Testis (tissue), 2 donors: ENCODE results near the gene EXOC6.

Experiments
- POLR2A ChIP-seq: fragments of 450-650 bp; IDR thresholded peaks from one replicate; pipeline ENCODE4 v1.6.1; 2017; ENCODE audit warnings: antibody characterized with exemption, mild to moderate bottlenecking, moderate library complexity
- TF ChIP-seq, protein P1 (sequence below), 3 experiments: fragments of 450-650 bp in 2 of 3; fragments of 200-600 bp in 1 of 3; sonication (generic) in 1 of 3; IDR thresholded peaks; one replicate each; pipeline ENCODE4 v1.5.1; 2016 to 2019; ENCODE audit warnings: antibody characterized with exemption in 3 of 3, mild to moderate bottlenecking in 2 of 3, moderate library complexity in 1 of 3

DNA sequence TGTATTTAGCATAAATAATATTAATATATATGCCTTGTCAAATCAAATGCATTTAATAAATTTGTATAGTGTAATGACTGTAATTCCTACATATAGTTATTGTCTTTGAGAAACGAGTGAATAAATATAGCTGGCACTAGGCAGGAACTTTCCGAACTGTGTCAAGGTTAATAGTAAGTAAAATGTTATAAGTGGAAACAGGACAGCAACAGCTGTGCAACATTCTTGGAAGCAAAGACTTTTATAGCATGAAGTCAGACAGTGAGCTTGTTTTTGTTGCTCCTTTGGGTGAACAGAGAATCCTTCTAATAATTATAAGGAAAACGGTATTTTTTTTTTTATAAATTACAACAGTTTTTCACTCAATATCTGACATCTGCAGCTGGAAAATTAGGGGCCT lies 14.0 kb upstream of the EXOC6 start:
- TF ChIP-seq, protein P1, sequence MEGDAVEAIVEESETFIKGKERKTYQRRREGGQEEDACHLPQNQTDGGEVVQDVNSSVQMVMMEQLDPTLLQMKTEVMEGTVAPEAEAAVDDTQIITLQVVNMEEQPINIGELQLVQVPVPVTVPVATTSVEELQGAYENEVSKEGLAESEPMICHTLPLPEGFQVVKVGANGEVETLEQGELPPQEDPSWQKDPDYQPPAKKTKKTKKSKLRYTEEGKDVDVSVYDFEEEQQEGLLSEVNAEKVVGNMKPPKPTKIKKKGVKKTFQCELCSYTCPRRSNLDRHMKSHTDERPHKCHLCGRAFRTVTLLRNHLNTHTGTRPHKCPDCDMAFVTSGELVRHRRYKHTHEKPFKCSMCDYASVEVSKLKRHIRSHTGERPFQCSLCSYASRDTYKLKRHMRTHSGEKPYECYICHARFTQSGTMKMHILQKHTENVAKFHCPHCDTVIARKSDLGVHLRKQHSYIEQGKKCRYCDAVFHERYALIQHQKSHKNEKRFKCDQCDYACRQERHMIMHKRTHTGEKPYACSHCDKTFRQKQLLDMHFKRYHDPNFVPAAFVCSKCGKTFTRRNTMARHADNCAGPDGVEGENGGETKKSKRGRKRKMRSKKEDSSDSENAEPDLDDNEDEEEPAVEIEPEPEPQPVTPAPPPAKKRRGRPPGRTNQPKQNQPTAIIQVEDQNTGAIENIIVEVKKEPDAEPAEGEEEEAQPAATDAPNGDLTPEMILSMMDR (IDR thresholded peaks at IDR 0.05) = no peak
- no peak for TF ChIP-seq POLR2A
